Suppressor macrophage treated with lipopolysaccharide for 1 hour (primary cell): ENCODE data around the gene MAN1C1.

Experiments
- DNase-seq, 3 donors: peaks; one replicate each; pipeline ENCODE4 v3.0.0-alpha.2; 2020 to 2022

Gene MAN1C1

DNA sequence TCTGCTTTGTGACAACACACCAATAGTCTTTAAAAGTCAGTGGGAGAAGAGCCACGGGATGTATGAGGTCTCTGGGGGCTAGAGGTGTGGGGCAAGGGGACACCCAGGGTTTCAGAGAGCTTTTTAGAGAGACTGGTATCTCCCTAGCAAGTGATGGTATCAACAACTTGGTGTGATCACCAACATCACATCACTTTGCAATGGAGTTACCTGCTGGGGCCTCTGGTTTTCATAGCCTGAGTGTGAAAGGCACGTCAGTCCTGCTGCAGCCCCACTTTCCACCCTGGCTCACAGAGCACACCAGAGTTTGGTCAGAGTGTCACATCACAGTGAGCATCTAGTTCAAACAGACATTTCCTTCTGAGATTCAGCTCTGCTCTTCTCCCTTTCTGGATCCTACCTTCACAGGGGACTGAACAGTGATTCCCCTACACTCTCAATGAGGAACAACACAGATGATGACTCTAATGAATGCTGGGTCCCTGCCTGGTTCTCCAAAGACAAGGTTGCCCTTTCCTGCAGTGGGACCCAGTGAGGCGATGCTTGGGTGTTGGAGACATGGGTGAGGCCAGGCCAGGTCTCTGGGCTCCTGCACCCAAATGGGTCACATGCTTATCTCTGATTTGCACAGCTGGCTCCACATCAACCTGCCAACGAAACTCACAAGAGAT lies 2.0 kb upstream of the MAN1C1 start:
- no peak for DNase-seq

DNA sequence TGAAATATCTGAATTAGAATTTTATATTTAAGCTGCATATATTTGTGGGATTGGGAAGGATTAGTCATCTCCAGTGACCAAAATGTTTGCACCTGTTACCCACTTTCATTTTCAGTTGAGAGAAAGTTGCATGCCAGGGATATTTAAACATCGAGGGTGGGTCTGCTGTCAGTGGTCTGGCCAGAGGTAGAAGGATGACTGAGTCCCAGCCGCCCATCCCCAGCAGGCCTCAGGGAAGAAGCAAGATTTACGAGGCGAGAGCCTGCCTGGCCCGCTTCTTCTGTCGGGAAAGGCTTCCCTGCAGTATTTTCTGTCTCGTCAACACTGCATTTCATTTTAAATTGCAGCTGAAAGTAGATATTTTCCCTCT lies 1.4 kb upstream of the MAN1C1 start:
- DNase-seq, result no peak

DNA sequence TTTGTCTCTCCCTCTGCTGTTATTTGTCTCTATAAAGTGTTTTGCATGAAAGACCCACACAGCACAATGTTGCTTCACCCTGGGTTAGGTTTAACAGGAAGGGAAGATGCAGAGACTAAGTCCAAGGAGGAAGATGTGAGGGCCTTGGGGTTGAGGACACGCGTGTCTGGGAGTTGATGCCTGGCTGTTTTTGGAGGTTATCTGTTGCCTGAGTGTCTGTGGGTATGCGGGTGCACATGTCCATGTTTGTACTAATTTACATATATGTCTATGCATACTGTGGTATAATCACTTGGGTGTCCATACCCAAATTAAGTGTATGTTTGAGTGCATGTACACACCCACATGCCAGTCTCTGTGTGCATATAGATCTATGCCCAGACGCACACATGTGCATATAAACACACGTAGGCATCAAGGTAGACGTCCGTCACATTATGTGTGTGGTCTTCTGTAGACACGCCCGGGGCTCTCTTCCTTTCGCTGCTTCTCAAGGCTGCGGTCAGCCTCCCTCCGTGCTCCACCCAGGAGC lies 962 bp upstream of the MAN1C1 start:
- no peak for DNase-seq

DNA sequence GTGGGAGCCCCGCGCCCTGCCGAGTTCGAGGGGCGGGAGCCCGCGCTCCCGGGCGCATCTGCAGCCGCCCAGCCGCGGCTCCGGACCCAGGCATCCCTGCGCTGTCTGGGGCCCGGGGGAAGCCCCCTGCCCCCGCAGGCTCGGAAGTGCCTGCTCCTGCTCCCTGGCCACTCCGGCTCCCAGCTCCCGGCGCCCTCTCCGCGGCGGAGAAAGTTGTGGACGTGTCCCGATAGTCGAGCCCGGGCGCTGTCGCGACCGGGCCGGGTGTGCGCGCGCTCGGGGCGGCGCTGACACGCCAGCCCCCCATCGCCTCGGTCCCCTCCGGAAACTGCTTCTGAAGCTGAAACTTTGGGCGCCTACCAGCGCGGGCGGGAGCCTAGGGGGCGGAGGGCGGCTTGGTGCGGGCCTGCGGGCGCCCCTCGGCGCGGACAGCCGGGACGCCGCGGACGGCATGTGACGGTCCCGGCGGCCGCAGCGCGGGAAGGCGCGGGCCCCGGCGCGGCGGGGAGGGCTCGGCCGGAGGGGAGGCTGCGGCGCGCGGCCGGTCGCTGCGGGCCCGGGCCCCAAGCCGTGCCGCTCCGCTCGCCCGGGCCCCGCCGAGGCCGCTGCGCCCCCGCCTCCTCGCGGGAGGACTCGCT lies 515 bp downstream of the MAN1C1 start:
- DNase-seq, result peak in 1 of 3 donors; percentile 46

DNA sequence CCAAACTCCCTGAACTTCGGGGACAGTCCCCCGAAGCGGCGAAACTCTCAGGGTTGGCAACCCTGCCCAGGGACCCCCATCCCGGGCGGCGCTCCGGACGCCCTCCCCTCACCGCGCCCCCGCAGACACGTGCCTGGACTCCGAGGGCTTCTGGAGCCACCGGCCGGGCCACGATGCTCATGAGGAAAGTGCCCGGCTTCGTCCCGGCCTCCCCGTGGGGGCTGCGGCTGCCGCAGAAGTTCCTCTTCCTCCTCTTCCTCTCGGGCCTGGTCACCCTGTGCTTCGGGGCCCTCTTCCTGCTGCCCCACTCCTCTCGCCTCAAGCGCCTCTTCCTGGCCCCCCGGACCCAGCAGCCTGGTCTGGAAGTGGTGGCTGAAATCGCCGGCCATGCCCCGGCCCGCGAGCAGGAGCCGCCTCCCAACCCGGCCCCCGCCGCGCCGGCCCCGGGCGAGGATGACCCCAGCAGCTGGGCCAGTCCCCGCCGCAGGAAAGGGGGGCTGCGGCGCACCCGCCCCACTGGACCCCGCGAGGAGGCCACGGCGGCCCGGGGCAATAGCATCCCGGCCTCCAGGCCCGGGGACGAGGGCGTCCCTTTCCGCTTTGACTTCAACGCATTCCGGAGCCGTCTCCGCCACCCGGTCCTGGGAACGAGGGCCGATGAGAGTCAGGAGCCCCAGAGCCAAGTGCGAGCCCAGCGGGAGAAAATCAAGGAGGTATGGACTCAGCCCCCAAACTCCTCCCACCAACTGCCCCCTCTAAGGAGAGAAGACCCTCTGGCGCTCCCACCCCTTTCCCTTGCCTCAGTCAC lies 1.2 kb downstream of the MAN1C1 start:
- peak; percentile 32 to 61 (median 42) for DNase-seq

DNA sequence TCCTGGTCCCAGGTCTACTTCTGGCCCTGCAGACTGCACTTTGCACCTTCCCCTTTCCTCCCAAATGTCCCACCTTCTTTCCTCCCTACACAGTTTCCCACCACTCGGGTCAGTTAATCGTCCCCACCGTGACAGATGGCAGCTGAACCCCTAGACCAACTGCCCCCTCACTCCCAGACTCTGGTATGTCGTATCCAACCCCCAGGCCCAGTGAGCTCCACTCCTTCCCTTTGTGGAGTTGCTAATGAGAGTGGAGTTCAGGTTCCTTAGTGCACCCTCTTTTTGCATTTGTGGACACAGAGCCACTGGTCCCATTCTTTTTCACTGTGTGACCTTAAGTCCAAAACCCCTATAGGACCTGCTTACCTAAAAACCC lies 1.8 kb downstream of the MAN1C1 start:
- peak in 1 of 3 donors; percentile 16 for DNase-seq

DNA sequence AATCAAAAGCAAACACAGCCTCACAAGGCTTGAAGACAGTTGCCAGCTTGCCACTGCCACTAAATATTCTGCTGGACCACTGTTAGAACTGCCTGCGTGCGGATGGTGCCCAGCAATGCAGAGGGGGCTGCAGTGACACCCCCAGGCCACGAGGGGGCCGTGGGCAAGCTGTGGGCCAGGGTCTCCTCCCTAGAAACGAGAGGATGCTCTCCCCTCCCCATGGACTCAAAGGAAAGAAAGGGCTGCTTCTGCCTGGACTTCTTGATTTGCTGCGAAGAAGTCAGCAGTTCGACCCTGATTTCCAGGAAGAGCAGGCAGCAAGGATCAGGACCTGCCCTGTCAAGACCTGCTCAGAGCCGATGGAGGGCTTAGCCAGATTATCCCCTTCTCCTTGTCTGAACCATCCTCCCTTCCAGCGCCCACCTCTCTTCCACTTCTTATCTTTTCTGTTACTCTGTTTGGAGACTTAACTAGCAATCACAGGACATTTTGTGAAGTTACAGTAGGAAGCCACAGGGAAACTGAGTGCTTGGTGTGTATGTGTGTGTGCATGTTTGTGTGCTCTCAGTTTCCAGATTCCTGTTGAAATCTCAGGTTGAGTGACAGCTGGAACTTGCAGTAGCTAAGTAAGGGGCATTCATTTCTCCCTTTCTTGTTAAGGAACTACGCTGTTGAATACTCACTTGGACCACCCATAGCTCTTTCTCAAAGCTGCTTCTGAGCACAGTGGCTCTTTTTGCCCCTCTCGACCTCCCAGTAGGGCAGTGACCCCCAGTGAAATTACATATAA lies 2.7 kb downstream of the MAN1C1 start:
- DNase-seq, result peak in 1 of 3 donors; percentile 53

DNA sequence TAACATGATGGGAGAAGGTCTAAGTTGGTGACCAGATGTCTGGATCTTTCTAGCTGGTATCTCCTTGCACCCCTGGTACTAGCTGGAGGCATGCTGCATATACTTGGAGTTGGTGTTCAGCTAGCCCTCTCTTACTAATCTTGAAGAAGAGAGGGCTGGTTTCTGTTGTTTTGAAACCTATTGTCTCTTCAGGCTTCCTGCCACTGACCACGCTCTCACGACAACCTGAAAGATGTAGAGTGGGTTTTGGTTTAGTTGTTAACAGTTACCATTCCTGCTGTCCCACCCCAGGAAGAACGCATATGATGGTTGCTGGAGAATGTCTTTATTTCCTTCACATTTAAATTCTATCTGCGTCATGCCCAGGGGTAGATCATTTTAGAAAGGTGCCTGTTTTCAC lies 3.6 kb downstream of the MAN1C1 start:
- DNase-seq, result no peak

DNA sequence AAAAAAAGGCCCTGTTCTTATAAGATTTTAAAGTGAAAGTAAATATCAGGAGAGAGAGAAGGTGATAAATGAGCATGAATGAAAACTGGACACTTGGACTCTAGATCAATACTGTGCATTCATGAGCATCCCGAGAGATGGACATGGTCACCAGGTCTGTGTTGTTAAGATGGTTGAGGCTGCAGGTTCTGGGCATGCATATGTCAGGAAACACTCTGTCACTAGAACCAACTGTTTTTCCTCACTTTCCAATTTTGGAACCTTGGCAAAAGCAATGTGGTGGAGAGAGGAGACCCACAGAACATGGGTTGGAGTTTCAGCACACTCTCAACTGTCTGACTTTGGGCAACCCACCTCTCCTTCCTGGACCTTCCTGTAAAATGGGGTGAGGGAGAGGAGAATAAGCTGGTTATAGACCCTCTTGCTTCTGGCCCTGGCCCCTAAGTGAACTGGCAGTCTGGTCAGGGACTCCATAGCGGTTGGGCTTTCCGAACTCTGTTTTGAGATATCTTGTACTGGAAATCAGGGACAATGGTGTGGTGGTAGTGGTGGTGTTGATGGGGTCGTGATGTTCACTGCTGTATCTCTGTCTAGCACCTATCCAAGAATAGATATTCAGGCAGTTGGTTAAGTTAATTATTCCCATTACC lies 4.2 kb downstream of the MAN1C1 start:
- no peak for DNase-seq

DNA sequence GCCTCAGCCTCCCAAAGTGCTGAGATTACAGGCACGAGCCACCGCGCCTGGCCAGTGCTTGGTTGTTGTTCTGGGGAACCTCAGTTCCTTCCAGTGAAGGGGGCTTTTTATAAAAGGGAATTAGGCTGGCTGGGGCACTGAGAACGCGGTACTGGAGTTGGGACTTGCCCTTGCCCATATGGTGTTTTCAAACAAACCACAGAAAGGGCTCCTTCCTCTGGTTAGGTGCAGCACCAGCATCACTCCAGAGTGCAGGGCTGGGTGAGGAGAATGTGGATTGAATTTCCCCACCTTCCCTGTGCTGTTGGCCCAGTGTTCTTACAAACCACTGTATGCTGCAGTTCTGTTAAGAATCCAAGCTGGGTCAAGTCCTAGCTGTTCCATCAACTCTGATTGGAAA lies 5.3 kb downstream of the MAN1C1 start:
- DNase-seq, result no peak

DNA sequence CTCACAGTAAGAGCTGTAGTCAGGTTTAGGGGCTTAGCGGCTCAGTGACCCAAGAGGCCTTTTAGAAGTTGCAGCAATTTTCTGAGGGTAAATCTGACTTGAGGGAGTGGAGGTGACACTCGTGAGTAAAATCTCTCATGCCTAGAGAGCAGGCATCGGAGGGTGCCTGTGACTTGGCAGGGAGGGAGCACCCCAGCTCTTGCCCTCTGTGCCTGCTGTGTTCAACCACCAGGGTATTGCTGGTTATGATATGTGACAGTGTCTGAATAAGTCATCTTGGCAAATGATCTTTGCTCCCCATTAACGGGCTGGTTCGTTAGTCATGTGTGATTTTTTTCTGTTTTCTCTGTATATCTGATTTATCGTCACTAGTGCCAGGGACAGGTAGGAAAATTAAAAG lies 5.9 kb downstream of the MAN1C1 start:
- no peak for DNase-seq

DNA sequence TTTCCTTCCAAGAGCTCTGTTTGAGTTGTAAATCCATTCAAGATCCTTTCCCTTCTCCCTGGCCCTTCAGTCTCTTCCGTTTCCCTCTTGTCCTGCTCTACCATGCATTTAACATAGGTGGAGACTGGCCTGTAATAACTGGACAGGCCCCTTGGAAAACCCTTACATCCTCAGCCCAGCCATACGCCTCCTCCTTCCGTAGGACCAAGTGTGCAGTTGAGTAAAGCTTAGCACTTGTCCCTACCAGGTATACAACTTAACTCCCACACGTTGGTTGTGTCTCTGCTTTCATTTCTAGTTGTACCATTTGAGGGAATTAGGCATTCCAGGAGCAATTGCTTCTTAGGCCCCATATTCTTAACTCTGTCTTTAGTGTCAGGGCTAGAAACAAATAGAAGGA lies 6.4 kb downstream of the MAN1C1 start:
- no peak for DNase-seq

DNA sequence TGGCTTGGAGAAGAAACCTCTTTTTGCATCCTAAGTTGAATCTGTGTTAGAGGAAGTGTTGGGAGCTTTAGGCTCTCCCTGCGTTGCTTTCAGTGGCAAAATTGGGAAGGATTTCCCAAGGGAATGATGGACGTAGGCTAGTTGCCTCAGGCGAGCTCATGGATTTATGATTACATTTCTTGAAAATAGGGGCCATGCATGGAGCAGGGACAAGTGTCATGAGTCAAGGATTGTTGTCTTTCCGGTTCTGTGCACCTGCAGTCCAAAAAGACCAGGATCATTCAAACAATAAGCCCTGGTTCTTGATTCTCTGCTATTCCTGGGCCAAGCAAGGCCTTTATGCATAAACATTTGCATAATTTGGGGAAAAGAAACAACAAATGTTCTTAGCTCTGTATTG lies 7.1 kb downstream of the MAN1C1 start:
- DNase-seq, result no peak

DNA sequence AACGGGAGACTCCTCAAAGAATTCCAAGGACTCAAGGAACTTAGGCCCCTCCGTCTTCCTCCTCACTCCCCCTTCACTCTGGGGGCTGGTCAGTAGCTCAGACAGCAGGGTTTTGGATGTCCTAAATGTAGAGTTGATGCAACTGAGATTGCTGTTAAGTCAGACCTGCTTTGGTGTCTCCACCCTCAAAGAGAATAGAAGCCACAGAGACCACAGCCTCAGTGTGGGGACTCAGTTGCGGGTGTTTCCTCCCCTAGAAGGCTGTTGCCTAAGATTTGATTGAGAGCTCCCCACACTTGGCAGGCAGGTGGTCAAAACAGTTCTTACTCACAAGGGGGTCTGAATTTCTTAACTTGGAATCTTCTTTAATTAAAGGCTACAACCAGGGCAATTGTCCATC lies 7.6 kb downstream of the MAN1C1 start:
- no peak for DNase-seq

DNA sequence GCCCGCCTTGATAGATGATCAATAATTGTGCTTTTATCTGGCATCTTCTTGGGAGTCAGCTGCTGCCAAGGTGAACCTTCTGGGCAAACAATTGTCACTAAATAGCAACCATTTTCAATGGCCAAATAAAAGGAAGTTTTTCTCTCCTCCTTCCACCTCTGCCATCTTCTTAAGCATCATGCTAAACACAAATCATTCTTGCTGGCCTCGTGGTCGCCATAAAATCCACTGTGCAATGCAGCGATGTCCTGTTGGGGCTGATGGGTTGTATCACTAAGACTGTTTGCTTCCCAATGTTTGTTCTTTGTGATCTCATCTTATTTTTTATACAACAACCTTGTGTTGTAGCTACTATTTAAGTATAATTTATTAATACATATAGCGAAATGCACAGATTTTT lies 8.0 kb downstream of the MAN1C1 start:
- DNase-seq, result no peak

DNA sequence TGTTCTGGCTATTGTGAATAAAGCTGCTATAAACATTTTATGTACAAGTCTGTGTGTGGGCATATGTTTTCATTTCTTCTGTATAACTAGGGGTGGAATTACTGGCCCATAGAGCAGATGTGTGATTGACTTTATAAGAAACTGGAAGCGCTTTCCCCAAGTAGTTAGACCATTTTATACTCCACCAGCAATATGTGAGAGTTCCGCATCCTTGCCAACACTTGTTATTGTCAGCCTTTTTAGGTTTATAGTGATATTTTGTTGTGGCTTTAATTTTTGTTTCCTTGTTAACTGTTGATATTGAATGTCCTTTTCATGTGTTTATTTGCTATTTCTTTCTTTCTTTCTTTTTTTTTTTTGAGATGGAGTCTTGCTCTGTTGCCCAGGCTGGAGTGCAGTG lies 9.4 kb downstream of the MAN1C1 start:
- DNase-seq, result no peak

DNA sequence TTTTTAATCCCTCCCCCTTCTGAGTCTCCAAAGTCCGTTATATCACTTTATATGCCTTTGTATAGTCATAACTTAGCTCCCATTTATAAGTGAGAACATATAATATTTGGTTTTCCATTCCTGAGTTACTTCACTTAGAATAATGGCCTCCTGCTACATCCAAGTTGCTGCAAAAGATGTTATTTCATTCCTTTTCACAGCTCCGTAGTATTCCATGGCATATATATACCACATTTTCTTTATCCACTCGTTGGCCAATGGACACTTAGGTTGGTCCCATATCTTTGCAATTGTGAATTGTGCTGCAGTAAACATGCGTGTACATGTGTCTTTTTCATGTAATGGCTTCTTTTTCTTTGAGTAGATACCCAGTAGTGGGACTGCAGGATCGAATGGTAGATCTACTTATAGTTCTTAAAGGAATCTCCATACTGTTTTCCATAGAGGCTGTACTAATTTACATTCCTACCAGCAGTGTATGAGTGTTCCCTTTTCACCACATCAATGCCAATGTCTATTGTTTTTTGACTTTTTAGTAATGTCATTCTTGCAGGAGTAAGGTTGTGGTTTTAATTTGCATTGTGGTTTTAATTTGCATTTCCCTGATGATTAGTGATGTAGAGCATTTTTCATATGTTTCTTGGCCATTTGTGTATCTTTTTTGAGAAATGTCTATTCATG lies 12.3 kb downstream of the MAN1C1 start:
- DNase-seq, result no peak

DNA sequence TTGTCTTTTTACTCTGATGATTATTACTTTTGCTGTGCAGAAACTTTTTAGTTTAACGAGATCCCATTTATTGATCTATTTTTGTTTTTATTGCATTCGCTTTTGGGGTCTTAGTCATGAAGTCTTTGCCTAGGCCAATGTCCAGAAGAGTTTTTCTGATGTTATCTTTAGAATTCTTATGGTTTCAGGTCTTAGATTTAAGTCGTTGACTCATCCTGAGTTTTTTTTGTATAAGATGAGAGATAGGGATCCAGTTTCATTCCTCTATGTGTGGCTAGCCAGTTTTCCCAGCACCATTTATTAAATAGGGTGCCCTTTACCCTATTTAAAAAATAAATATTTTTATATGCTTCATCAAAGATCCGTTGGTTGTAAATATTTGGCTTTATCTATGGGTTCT lies 13.2 kb downstream of the MAN1C1 start:
- no peak for DNase-seq

DNA sequence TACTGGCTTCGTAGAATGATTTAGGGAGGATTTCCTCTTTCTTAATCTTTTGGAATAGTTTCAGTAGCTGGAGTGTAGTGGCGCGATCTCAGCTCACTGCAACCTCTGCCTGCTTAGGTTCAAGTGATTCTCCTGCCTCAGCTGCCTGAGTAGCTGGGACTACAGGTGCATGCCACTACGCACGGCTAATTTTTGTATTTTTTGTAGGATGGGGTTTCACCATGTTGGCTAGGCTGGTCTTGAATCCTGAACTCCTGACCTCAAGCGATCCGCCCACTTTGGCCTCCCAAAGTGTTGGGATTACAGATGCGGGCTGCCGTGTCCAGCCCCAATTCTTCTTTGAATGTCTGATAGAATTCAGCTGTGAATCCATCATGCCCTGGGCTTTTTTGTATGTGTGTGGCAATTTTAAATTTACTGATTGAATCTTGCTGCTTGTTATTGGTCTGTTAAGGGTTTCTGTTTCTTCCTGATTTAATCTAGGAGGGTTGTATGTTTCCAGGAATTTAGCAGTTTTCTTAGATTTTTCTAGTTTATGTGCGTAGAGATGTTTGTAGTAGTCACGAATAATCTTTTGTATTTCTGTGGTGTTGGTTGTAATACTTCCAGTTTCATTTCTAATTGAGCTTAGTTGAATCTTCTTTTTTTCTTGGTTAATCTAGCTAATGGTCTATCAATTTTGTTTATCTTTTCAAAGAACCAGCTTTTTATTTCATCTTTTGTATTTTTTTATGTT lies 15.3 kb downstream of the MAN1C1 start:
- DNase-seq, result no peak

DNA sequence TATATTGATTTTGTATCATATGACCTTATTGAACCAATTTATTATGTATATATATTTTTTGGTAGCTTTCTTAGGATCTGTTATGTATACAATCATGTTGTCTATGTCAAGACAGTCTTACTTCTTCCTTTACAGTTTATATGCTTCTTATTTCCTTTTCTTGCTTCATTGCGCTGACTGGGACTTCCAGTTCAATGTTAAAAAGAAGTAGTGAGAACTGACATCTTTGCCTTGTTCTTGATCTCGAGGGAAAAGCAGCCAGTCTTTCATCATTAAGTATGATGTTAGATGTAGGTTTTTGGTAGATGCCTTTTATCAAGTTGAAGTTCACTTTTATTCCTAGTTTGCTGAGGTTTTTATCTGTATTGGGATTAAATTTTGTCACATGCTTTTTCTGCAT lies 17.5 kb downstream of the MAN1C1 start:
- peak in 1 of 3 donors; percentile 33 for DNase-seq

DNA sequence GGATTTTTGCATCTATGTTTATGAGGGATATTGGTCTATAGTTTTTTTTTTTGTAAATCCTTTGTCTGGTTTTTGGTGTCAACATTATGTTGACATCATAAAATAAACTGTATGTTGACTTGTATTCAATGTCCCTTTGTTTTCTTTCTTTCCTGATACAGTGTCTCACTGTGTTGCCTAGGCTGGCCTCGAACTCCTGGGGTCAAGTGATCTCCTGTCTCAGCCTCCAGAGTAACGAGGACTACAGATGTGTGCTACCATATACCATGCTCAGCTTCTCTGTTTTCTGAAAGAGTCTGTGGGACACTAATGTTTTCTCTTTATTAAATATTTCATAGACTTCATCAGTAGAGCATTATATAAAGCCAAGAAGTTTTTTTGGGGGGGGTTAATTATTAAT lies 18.3 kb downstream of the MAN1C1 start:
- DNase-seq, result no peak
